Neutrophil (primary cell): ENCODE data around the gene CSAD.

ENCODE experiments used
- H3K27ac ChIP-seq: fragments of 200-600 bp; sonication (generic); 2 replicates; pipeline ENCODE4 v1.5.1; 2016; ENCODE audit warnings: mild to moderate bottlenecking, moderate library complexity
- H3K27me3 ChIP-seq: fragments of 200-600 bp; sonication (generic); 2 replicates; pipeline ENCODE4 v1.6.0; 2016; ENCODE audit warnings: mild to moderate bottlenecking
- H3K36me3 ChIP-seq: fragments of 200-600 bp; sonication (generic); 2 replicates; pipeline ENCODE4 v1.5.1; 2017
- H3K4me1 ChIP-seq, 2 experiments: fragments of 200-600 bp in 1 of 2; sonication (generic) in 1 of 2; 1 replicate in 1 of 2; 2 replicates in 1 of 2; pipeline versions ENCODE4 v1.5.1 to v1.6.1; 2013 to 2016; ENCODE audit warnings: low read depth in 1 of 2, low read length in 1 of 2, mild to moderate bottlenecking in 1 of 2, moderate library complexity in 1 of 2; ENCODE audit not compliant: control insufficient read depth in 1 of 2, insufficient read depth in 1 of 2
- H3K4me3 ChIP-seq, 2 experiments: fragments of 200-600 bp in 1 of 2; sonication (generic) in 1 of 2; 1 replicate in 1 of 2; 2 replicates in 1 of 2; pipeline ENCODE4 v1.5.1; 2013 to 2016; ENCODE audit warnings: low read depth in 1 of 2, low read length in 1 of 2, mild to moderate bottlenecking in 1 of 2, moderate library complexity in 1 of 2
- H3K9me3 ChIP-seq: fragments of 200-600 bp; sonication (generic); 2 replicates; pipeline ENCODE4 v1.5.1; 2016
- CTCF ChIP-seq: fragments of 200-600 bp; sonication (generic); IDR thresholded peaks from 2 replicates; pipeline ENCODE4 v1.5.1; 2016; ENCODE audit warnings: antibody characterized with exemption

Gene CSAD

GRCh38 chr12:53191096-53191884 is 10.6 kb upstream of the CSAD start:
- Histone ChIP-seq H3K4me1 (no peaks in the 10 kb centered on the region), H3K27me3 (peaks cover 12% of the 10 kb centered on the region), H3K36me3 (peaks cover 60% of the 10 kb centered on the region), H3K4me3 (no peak overlapping the region), H3K9me3 (no peaks in the 10 kb centered on the region), H3K27ac (no peak overlapping the region)
- no peak for TF ChIP-seq CTCF

- no peak for TF ChIP-seq CTCF
- Histone ChIP-seq H3K27me3 (peaks cover 9% of the 10 kb centered on the region), H3K4me3 (no peak overlapping the region), H3K4me1 (no peaks in the 10 kb centered on the region), H3K9me3 (no peaks in the 10 kb centered on the region), H3K27ac (no peak overlapping the region), H3K36me3 (peaks cover 70% of the 10 kb centered on the region)
Observed at GRCh38 chr12:53190108-53190729, 9.5 kb upstream of the CSAD start.

GRCh38 chr12:53187145-53187899 is 6.6 kb upstream of the CSAD start:
- TF ChIP-seq CTCF: no peak
- Histone ChIP-seq H3K27me3 (no peaks in the 10 kb centered on the region), H3K9me3 (no peaks in the 10 kb centered on the region), H3K36me3 (peaks cover 78% of the 10 kb centered on the region), H3K27ac (no peak overlapping the region), H3K4me1 (peaks cover 9 to 10% of the 10 kb centered on the region in 2 experiments), H3K4me3 (no peak overlapping the region)

- Histone ChIP-seq H3K27ac (no peak overlapping the region), H3K4me1 (peaks cover 15 to 16% of the 10 kb centered on the region in 2 experiments), H3K27me3 (no peaks in the 10 kb centered on the region), H3K9me3 (no peaks in the 10 kb centered on the region), H3K36me3 (peaks cover 72% of the 10 kb centered on the region), H3K4me3 (no peak overlapping the region)
- TF ChIP-seq CTCF: no peak
Observed at GRCh38 chr12:53186745-53187144, 6.0 kb upstream of the CSAD start.

GRCh38 chr12:53185582-53186153 is 4.9 kb upstream of the CSAD start:
- no peak overlapping the region for H3K4me3 ChIP-seq
- H3K36me3 ChIP-seq: peaks cover 64% of the 10 kb centered on the region
- H3K4me1 ChIP-seq: peaks cover 24% of the 10 kb centered on the region in 2 experiments

More at GRCh38 chr12:53185582-53186153, 4.9 kb upstream of the CSAD start:
- no peaks in the 10 kb centered on the region for H3K9me3 ChIP-seq
- no peaks in the 10 kb centered on the region for H3K27me3 ChIP-seq
- TF ChIP-seq CTCF: no peak
- H3K27ac ChIP-seq: no peak overlapping the region
